NB4 (cell line): ENCODE results near the gene LPP.

ENCODE experiments used
- DNase-seq: peaks from one replicate; pipeline ENCODE4 v3.0.0; 2010; ENCODE audit warnings: low read depth
- H3K4me3 ChIP-seq: one replicate; pipeline ENCODE4 v1.5.1; 2011; ENCODE audit warnings: mild to moderate bottlenecking, low read depth, low read length, moderate library complexity
- CTCF ChIP-seq: IDR thresholded peaks from one replicate; pipeline ENCODE4 v1.5.1; 2012; ENCODE audit warnings: low read depth, low read length
- MAX ChIP-seq: IDR thresholded peaks from 2 replicates; pipeline ENCODE4 v1.6.1; 2011; ENCODE audit warnings: low read depth, low read length
- MYC ChIP-seq: IDR thresholded peaks from 2 replicates; pipeline ENCODE4 v1.6.1; 2011; ENCODE audit warnings: low read depth, low read length
- POLR2A ChIP-seq: IDR thresholded peaks from 2 replicates; pipeline ENCODE4 v1.6.1; 2011; ENCODE audit warnings: mild to moderate bottlenecking; ENCODE audit not compliant: insufficient read length; ENCODE audit errors: extremely low read depth

LPP gene

GRCh38 chr3:188706176-188706575 lies 552.2 kb downstream of the LPP start:
- DNase-seq, result no peak
- no peak for TF ChIP-seq MAX
- TF ChIP-seq MYC, result no peak
- TF ChIP-seq POLR2A, result no peak
- no peak for TF ChIP-seq CTCF
- no peak overlapping the region for H3K4me3 ChIP-seq

GRCh38 chr3:188706599-188706998 lies 552.6 kb downstream of the LPP start:
- TF ChIP-seq CTCF (no peak), MYC (no peak), POLR2A (no peak), MAX (no peak)
- no peak for DNase-seq
- no peak overlapping the region for H3K4me3 ChIP-seq

- DNase-seq, result no peak
- H3K4me3 ChIP-seq, result no peak overlapping the region
- TF ChIP-seq MAX (no peak), POLR2A (no peak), MYC (no peak), CTCF (no peak)
Observed at GRCh38 chr3:188707381-188708288, 553.7 kb downstream of the LPP start.

GRCh38 chr3:188711881-188712247 lies 557.9 kb downstream of the LPP start:
- TF ChIP-seq CTCF (no peak), MYC (no peak), MAX (no peak), POLR2A (no peak)
- H3K4me3 ChIP-seq, result no peak overlapping the region
- DNase-seq, result no peak

- DNase-seq, result peak; percentile 7
- H3K4me3 ChIP-seq, result no peak overlapping the region
- no peak for TF ChIP-seq POLR2A
- TF ChIP-seq MAX, result no peak
- TF ChIP-seq CTCF, result no peak
- no peak for TF ChIP-seq MYC
Observed at GRCh38 chr3:188712248-188712924, 558.4 kb downstream of the LPP start.
